ENCODE results near the gene RAB41.
"Not testable (repeated sequence)": the region's sequence is repeated elsewhere in the genome, so short reads cannot be mapped to it uniquely, and the experiment has no call there.

The RAB41 gene

GRCh38 chrX:70292788-70293187 lies 10.8 kb downstream of the RAB41 start:
- no peak for DNase-seq

GRCh38 chrX:70293621-70294020 lies 11.6 kb downstream of the RAB41 start:
- no peak for DNase-seq

GRCh38 chrX:70301716-70302115 lies 19.7 kb downstream of the RAB41 start:
- DNase-seq, result no peak

- DNase-seq, result no peak
Observed at GRCh38 chrX:70313503-70313902, 31.5 kb downstream of the RAB41 start.

GRCh38 chrX:70322784-70323183 lies 40.8 kb downstream of the RAB41 start:
- DNase-seq, result no peak

- not testable (repeated sequence) for DNase-seq
Observed at GRCh38 chrX:70323628-70324027, 41.7 kb downstream of the RAB41 start.

GRCh38 chrX:70324326-70324725 lies 42.4 kb downstream of the RAB41 start:
- no peak for DNase-seq

GRCh38 chrX:70331161-70331560 lies 49.2 kb downstream of the RAB41 start:
- no peak for DNase-seq

GRCh38 chrX:70332600-70332999 lies 50.6 kb downstream of the RAB41 start:
- no peak for DNase-seq

All from CD4-positive, alpha-beta T cell treated with Interleukin-4 for 4 hours (primary cell).